CD14-positive monocyte (primary cell): Measurements from ENCODE around the gene NNMT. TPM values are rescaled to one million over a fixed set of nuclear protein-coding genes. Genes with fewer than 3 reads are reported as not detected.

Experiments used
- DNase-seq, 3 donors: peaks; one replicate each; pipeline ENCODE4 v3.0.0-alpha.2; 2011 to 2022
- H2AFZ ChIP-seq: 2 replicates; pipeline ENCODE4 v1.6.0; 2012; ENCODE audit warnings: mild to moderate bottlenecking, low read depth, low read length, inconsistent platforms; ENCODE audit not compliant: insufficient read depth, poor library complexity, severe bottlenecking
- H3K27ac ChIP-seq, 2 donors: 1 replicate in 1 of 2; 2 replicates in 1 of 2; pipeline ENCODE4 v1.5.1; 2012 to 2013; ENCODE audit warnings: low read length in 2 of 2, control low read depth in 1 of 2, inconsistent platforms in 1 of 2, low read depth in 1 of 2, mild to moderate bottlenecking in 1 of 2
- H3K27me3 ChIP-seq, 2 donors: one replicate each; pipeline versions ENCODE4 v1.6.0 to v1.6.1; 2011 to 2013; ENCODE audit warnings: low read length in 2 of 2; ENCODE audit not compliant: control insufficient read depth in 2 of 2, insufficient read depth in 2 of 2
- H3K36me3 ChIP-seq, 2 donors: replicated peaks in 1 of 2; 1 replicate in 1 of 2; 2 replicates in 1 of 2; pipeline versions ENCODE4 v1.5.1 to v1.6.1; 2012 to 2013; ENCODE audit warnings: low read length in 2 of 2, control low read depth in 1 of 2, inconsistent platforms in 1 of 2, mild to moderate bottlenecking in 1 of 2; ENCODE audit not compliant: insufficient read depth in 2 of 2, control insufficient read depth in 1 of 2
- H3K4me1 ChIP-seq, 2 donors: 1 replicate in 1 of 2; 2 replicates in 1 of 2; pipeline versions ENCODE4 v1.5.1 to v1.6.1; 2012 to 2013; ENCODE audit warnings: low read length in 2 of 2, control low read depth in 1 of 2, inconsistent platforms in 1 of 2, mild to moderate bottlenecking in 1 of 2, moderate library complexity in 1 of 2; ENCODE audit not compliant: insufficient read depth in 2 of 2, control insufficient read depth in 1 of 2
- H3K4me2 ChIP-seq: replicated peaks from 2 replicates; pipeline ENCODE3; 2012; ENCODE audit warnings: low read length, moderate library complexity, mild to moderate bottlenecking; ENCODE audit not compliant: poor library complexity, severe bottlenecking; ENCODE audit errors: extremely low read depth
- H3K4me3 ChIP-seq, 3 experiments: fragments of 200-600 bp in 1 of 3; sonication (generic) in 1 of 3; replicated peaks in 1 of 3; 1 replicate in 2 of 3; 2 replicates in 1 of 3; pipeline ENCODE4 v1.5.1; 2011 to 2013; ENCODE audit warnings: low read length in 3 of 3, mild to moderate bottlenecking in 3 of 3, control low read depth in 2 of 3, low read depth in 2 of 3, inconsistent platforms in 1 of 3, moderate library complexity in 1 of 3
- H3K79me2 ChIP-seq: 2 replicates; pipeline ENCODE4 v1.6.0; 2012; ENCODE audit warnings: mild to moderate bottlenecking, control low read depth, inconsistent platforms, low read length, moderate library complexity; ENCODE audit not compliant: insufficient read depth
- H3K9ac ChIP-seq: 2 replicates; pipeline ENCODE4 v1.6.0; 2017; ENCODE audit warnings: low read length, mild to moderate bottlenecking; ENCODE audit not compliant: insufficient read depth, poor library complexity, severe bottlenecking
- H3K9me3 ChIP-seq, 2 donors: replicated peaks in 1 of 2; 1 replicate in 1 of 2; 2 replicates in 1 of 2; pipeline versions ENCODE4 v1.5.1 to v1.6.1; 2012 to 2013; ENCODE audit warnings: low read length in 2 of 2, control low read depth in 1 of 2; ENCODE audit not compliant: control insufficient read depth in 1 of 2, insufficient read depth in 1 of 2
- H4K20me1 ChIP-seq: 2 replicates; pipeline ENCODE4 v1.6.0; 2012; ENCODE audit warnings: mild to moderate bottlenecking, low read length, control low read depth, moderate library complexity; ENCODE audit not compliant: insufficient read depth
- H3K27ac Mint-ChIP-seq, 7 donors: one replicate each; pipeline ENCODE4 v1.8.0; 2020; ENCODE audit warnings: mild to moderate bottlenecking in 7 of 7, mixed read lengths in 7 of 7, moderate library complexity in 6 of 7, inconsistent platforms in 2 of 7
- H3K27me3 Mint-ChIP-seq, 3 donors: one replicate each; pipeline ENCODE4 v1.8.0; 2021 to 2022; ENCODE audit warnings: low read depth in 3 of 3, mild to moderate bottlenecking in 3 of 3, mixed read lengths in 3 of 3, moderate library complexity in 3 of 3, inconsistent platforms in 1 of 3
- H3K36me3 Mint-ChIP-seq, 2 donors: one replicate each; pipeline ENCODE4 v1.8.0; 2020; ENCODE audit warnings: mixed read lengths in 2 of 2, inconsistent platforms in 1 of 2, mild to moderate bottlenecking in 1 of 2
- H3K4me1 Mint-ChIP-seq: one replicate; pipeline ENCODE4 v1.8.0; 2020; ENCODE audit warnings: mild to moderate bottlenecking, mixed read lengths
- H3K4me3 Mint-ChIP-seq, 2 donors: one replicate each; pipeline ENCODE4 v1.8.0; 2020; ENCODE audit warnings: mild to moderate bottlenecking in 2 of 2, mixed read lengths in 2 of 2, moderate library complexity in 1 of 2
- H3K9me3 Mint-ChIP-seq, 7 donors: one replicate each; pipeline ENCODE4 v1.8.0; 2020 to 2022; ENCODE audit warnings: mixed read lengths in 7 of 7, mild to moderate bottlenecking in 6 of 7, moderate library complexity in 6 of 7, inconsistent platforms in 2 of 7
- CTCF ChIP-seq: fragments of 200-600 bp; IDR thresholded peaks from one replicate; pipeline ENCODE4 v1.8.0; 2022; ENCODE audit warnings: antibody characterized with exemption, mild to moderate bottlenecking
- WGBS: methylation state at CpG from one replicate; pipeline ENCODE4 v1.1.5; 2013; ENCODE audit warnings: missing lambda C conversion rate; ENCODE audit not compliant: insufficient coverage; 5-methylcytosine and 5-hydroxymethylcytosine counted together
- intact Hi-C, 2 donors: fragments of 100-400 bp; cut with micrococcal nuclease; formaldehyde crosslinking; loops; one replicate each; pipeline versions ENCODE4 v1.15.0 to v1.15.1; 2023
- polyA plus RNA-seq, 3 donors: library from polyadenylated mRNA; depleted of rRNA in 1 of 3; unstranded in 2 of 3; stranded (reverse) in 1 of 3; fragments of 300-500 nt in 2 of 3; fragments of >200 nt in 1 of 3; fragmentation: Illumina TruSeq in 2 of 3; gene quantifications; 1 replicate in 2 of 3; 2 replicates in 1 of 3; pipeline ENCODE4 v1.2.3, GENCODE V29; 2012 to 2021

Gene NNMT
- polyA plus RNA-seq, 3 donors = not detected

- no peak overlapping the region for H3K4me3 ChIP-seq
- no peaks in the 10 kb centered on the region for H4K20me1 ChIP-seq
- H3K27ac ChIP-seq = no peak overlapping the region
- H3K36me3 ChIP-seq = no peaks in the 10 kb centered on the region
- no peaks in the 10 kb centered on the region for H3K9me3 Mint-ChIP-seq
- no peak overlapping the region for H3K4me3 Mint-ChIP-seq
- no peak for TF ChIP-seq CTCF
- no peak overlapping the region for H3K9ac ChIP-seq
- intact Hi-C loops = no loop called here
- no peaks in the 10 kb centered on the region for H3K36me3 Mint-ChIP-seq
- H3K27me3 Mint-ChIP-seq = peaks cover 0 to 5% (median 2%) of the 10 kb centered on the region in 3 donors
- H3K27me3 ChIP-seq = no peaks in the 10 kb centered on the region
- peaks cover 2% of the 10 kb centered on the region for H3K4me1 Mint-ChIP-seq
- H3K4me2 ChIP-seq = no peak overlapping the region
- WGBS = 60% methylated on average over 1 of the region's 3 CpGs
- no peak for DNase-seq
- no peak overlapping the region for H2AFZ ChIP-seq
- H3K79me2 ChIP-seq = no peaks in the 10 kb centered on the region
- H3K4me1 ChIP-seq = no peaks in the 10 kb centered on the region
- no peak overlapping the region for H3K27ac Mint-ChIP-seq
- H3K9me3 ChIP-seq = no peaks in the 10 kb centered on the region
Measured at GRCh38 chr11:114285599-114285998, 10.6 kb upstream of the NNMT start.

- Histone ChIP-seq H3K36me3 (no peaks in the 10 kb centered on the region), H3K4me3 (no peak overlapping the region), H2AFZ (no peak overlapping the region), H3K9ac (no peak overlapping the region), H3K27me3 (no peaks in the 10 kb centered on the region), H3K4me2 (no peak overlapping the region), H3K4me1 (no peaks in the 10 kb centered on the region), H4K20me1 (no peaks in the 10 kb centered on the region), H3K27ac (no peak overlapping the region), H3K9me3 (no peaks in the 10 kb centered on the region), H3K79me2 (no peaks in the 10 kb centered on the region)
- DNase-seq = no peak
- intact Hi-C loops = no loop called here
- no peak overlapping the region for H3K27ac Mint-ChIP-seq
- no peak for TF ChIP-seq CTCF
- H3K9me3 Mint-ChIP-seq = no peaks in the 10 kb centered on the region
- H3K27me3 Mint-ChIP-seq = peaks cover 0 to 5% (median 2%) of the 10 kb centered on the region in 3 donors
- no peak overlapping the region for H3K4me3 Mint-ChIP-seq
- no CpG with 5 or more reads among the region's 3 CpGs for WGBS
- H3K4me1 Mint-ChIP-seq = peaks cover 2% of the 10 kb centered on the region
- H3K36me3 Mint-ChIP-seq = no peaks in the 10 kb centered on the region
Measured at GRCh38 chr11:114286229-114286628, 10.0 kb upstream of the NNMT start.
